Stimulated activated CD4-positive, alpha-beta T cell treated with anti-CD3 and anti-CD28 coated beads, TNF-alpha, amount 100 ng/mL, for 48 hours (primary cell): ENCODE measurements around the gene ZNF217.
"Not testable (repeated sequence)": the region's sequence is repeated elsewhere in the genome, so short reads cannot be mapped to it uniquely, and the experiment has no call there.

Experiments
- DNase-seq, 3 donors: peaks; one replicate each; pipeline ENCODE4 v3.0.0-alpha.2; 2020; ENCODE audit warnings: low read depth in 3 of 3

ZNF217 gene

GRCh38 chr20:53583660-53584549 lies 9.7 kb downstream of the ZNF217 start:
- not testable (repeated sequence) for DNase-seq

DNA sequence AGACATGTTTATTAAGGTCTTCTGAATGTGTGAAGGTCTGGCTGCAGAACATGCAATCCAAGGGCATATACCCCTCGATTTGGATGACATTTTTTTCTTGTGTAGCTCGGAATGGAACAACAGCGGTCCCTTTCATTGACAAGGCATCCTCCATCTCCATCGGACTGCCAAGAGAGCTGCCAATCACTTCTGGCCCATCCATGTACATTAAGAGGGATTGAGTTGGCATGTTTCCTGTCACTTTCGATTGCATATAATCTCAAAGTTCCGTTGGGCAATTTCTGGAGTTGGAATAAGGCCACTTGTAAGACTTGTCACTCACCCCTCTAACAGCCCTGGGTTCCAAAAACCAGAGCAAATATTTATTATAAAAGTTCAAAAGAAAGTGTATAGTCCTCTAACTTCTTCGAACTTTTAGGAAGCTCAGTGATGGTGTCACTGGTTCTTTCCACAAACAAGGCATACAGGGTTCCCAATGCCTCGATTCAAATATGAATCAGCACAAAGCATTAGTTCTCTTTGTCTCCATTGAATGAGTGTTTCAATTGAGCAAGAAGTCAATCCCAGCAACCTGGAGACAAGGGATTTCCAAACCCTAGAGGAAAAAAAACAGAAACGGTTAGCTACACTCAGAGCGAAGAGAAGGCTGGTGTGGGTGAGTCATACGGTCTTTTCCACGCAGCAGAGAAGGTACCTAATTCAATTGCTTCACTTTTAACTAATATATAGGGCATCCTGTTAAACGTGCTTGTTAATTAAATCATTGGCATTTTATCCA lies 10.9 kb downstream of the ZNF217 start:
- no peak for DNase-seq

DNA sequence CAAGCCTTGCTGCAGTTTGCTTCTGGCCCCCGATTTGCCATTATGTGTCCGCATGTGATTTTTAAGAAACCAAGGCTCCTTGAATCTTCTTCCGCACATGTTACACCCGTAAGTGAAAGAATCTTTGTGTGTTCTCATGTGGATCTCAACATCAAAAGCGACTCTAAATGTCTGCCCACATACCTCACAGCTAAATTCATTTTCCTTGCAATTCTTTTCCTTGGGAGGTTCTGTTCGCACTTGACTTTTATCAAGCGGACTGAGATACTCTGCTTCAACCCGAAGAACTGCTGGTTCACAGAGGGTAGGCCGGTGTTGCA lies 11.4 kb downstream of the ZNF217 start:
- no peak for DNase-seq

GRCh38 chr20:53581444-53582250 lies 12.0 kb downstream of the ZNF217 start:
- DNase-seq = no peak

GRCh38 chr20:53580376-53581111 lies 13.1 kb downstream of the ZNF217 start:
- DNase-seq = no peak

- DNase-seq = no peak
These were observed 13.9 kb downstream of the ZNF217 start for GRCh38 chr20:53579581-53580375.

- no peak for DNase-seq
These were observed 14.4 kb downstream of the ZNF217 start for GRCh38 chr20:53579266-53579580.

DNA sequence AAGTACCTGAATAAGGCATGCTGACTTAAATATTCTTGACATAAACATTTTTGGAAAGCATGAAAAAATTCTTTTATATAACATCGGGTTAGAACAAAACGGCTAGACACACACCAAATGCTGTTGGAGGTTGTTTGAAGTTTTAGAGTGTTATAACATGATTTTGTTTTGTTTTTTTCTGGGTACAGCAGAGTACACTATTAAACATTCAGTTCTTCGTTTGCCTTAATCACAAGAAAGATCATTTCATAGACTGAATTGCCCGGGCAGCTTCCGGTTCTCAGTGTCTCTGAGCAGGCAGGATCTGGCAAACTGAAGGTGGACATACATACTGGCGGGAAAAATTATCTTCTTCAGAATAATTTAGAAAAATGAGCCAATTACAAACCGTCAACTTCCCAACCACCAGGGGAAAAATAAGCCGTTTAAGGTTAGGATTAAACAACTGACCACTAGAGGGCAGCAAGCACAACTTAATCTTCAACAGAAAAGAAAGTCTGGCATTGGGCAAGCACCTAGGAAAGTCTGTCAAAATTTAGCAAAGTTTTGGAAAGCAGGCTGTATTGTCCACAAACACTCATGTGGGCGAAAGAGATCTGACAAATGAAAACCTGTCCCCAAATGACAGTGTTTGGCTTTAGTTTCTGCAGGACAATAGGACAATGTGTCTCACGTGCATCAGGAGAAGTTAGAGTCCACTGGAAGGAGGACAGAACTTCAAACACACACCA lies 15.0 kb downstream of the ZNF217 start:
- peak in 2 of 3 donors; percentile 44 to 58 for DNase-seq

DNA sequence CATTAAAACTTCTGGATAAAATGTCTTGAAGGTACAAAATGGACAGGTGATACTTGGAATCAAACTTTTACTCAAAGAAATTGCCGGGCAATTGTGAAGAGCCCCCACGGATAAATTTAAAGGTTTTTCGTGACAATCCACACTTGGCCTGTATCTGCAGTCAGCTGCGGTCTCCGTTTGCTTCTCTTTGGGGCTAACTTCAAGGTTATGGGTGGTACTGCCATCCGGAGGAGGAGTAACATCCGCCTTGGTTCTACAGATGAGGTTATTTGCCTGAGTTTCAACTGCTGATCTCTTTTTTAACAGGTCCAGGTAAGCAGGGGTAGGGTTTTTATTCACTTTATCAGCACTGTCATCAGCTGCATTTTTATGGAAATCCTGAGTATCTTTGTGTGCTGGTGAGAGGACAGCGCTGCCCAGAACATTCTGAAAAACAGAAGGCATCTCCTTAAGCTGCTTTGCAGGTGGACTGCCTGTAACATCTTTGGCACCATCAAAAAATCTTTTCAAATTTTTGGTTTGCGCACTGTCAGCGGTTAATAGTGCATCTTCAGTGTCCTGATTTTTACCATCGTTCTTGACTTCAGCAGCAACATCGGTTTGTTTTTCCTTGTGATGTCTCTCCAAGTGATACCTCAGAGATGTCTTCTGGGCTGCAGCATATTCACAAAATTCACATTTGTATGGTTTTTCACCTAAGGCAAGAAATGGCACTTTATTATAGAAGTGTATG lies 16.9 kb downstream of the ZNF217 start:
- no peak for DNase-seq

DNA sequence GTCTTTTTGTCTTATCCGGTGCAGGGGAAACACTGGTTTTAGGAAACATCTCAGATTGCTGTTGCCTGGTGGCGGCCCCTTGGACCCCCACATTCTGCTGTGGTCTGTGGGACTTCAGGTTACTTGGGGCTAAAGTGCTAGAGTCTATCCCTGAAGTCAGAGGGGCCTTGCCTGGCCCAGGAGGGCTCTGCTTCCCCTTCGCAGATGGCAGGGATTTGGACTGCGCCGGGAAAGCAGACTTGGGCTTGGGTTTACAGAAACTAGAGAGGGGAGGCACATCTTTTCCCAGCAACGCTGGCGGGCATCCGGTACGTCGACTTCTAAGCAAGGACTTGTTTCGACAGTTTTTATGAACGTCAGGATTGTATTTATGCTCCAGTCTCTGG lies 17.5 kb downstream of the ZNF217 start:
- no peak for DNase-seq

DNA sequence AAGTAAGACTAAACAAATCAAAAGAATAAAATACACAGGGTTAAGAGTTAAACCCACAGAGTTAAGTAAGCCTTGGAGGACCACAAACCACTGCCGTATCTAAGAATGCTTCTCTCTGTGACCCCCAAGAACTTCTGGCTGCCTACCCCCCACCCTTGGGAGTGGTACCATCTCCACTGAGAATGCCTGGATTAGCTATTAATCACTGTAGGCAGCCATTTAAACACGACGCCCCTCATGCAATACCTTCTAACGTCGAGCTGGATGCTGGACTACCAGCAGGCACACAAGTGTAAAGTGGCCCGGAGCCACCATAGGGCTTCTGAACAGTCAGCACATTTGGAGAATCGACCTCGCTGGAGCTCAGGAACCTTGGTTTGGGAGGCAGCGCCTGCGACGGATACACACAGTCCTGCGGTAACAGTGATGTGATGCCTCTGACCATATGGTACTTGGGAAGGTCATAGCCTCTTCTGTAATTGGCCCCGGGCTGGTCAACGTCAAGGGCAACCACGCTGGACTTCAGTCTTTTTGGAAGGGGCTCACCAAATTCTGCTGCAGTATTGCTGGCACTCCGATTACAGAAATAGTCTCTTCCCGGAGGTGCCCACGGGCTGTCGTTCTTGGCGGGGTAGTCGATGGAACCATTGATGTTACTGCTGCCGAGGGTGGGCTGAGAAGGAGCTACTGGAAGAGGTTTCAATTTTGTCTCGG lies 18.0 kb downstream of the ZNF217 start:
- DNase-seq = no peak

DNA sequence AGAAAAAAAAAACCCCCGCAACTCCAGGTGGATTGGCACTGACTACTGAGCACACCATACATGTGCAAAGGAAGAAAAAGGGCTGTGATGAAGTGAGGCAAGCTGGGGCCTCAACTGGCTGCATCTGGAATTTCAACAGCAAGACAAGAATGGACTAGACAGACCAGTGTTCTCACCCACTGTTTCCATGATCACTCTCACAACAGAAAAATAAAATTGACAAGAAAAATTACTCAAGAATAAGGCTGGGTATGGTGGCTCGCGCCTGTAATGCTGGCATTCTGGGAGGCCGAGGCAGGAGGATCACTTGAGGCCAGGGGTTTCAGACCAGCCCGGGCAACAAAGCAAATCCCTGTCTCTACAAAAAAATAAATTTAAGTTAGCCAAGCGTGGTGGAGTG lies 18.8 kb downstream of the ZNF217 start:
- no peak for DNase-seq

GRCh38 chr20:53574259-53574789 lies 19.3 kb downstream of the ZNF217 start:
- no peak for DNase-seq

DNA sequence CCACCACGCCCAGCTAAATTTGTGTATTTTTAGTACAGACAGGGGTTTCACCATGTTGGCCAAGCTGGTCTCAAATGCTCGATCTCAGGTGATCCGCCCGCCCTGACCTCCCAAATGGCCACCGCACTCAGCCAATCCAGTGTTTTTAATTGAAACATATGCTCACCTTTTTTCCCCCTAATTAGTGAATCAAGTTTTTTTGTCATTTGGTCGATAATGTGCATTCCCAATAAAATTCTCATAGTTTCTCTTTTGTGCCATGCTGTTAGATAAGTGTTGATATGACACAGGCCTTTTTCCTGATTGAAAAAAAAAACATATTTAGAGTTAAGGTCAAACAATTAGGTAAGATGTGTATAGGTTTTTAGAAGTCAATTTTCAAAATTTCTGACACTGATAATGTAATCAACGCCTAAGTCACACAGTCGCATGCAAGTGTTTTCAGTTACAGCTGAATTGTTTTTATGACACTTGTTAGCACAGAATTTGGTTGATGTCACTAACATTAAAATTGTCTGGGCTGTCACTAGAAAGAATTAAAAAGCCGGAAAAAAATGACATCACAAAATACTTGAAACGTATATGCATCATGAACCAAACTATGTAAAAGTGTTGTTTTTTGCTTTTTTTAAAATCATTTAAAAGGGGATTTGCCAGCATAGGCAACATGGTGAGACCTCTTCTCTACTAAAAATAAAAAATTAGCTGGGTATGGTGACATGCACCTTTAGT lies 21.9 kb downstream of the ZNF217 start:
- no peak for DNase-seq

GRCh38 chr20:53570446-53571276 lies 23.0 kb downstream of the ZNF217 start:
- no peak for DNase-seq

GRCh38 chr20:53569606-53570307 lies 23.9 kb downstream of the ZNF217 start:
- DNase-seq = no peak
